GM23338 (cell line): ENCODE data around the gene EML3.

ENCODE experiments used
- ETS1 ChIP-seq: IDR thresholded peaks from 2 replicates; pipeline ENCODE4 v1.6.1; 2016; ENCODE audit warnings: antibody characterized with exemption
- POLR2AphosphoS5 ChIP-seq: IDR thresholded peaks from 2 replicates; pipeline ENCODE4 v1.6.1; 2016; ENCODE audit warnings: antibody characterized with exemption, low read depth
- REST ChIP-seq: IDR thresholded peaks from one replicate; pipeline ENCODE4 v1.6.1; 2018; ENCODE audit warnings: antibody characterized with exemption; ENCODE audit not compliant: unreplicated experiment

- TF ChIP-seq REST (no peak), ETS1 (no peak), POLR2AphosphoS5 (no peak)
These were observed 19.0 kb downstream of the EML3 start for GRCh38 chr11:62593434-62594044.
